ENCODE results near the gene ADGRD1.

Gene ADGRD1

DNA sequence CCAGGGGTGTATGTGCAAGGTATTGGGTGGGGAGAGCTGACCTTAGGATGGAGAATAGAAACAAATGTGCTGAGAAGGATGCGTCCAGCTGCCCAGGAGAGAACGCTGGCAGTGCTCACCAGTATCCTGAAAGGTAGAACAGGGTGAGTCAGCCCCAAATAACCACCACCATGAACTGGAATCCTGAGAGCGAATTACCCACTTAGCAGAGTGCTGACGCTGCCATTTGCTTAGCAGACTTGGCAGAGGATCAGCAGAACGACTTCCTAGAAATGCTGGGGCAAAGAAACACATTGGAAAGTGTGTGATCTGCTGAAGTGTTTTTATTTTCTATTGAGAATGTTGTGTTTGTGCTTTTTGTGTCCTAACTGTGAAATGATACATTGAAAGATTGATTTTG, 213.6 kb downstream of the ADGRD1 start:
- H3K4me1 ChIP-seq (ENCODE audit: control insufficient read depth, insufficient read depth, low read length): peaks cover 9% of the 10 kb centered on the region

DNA sequence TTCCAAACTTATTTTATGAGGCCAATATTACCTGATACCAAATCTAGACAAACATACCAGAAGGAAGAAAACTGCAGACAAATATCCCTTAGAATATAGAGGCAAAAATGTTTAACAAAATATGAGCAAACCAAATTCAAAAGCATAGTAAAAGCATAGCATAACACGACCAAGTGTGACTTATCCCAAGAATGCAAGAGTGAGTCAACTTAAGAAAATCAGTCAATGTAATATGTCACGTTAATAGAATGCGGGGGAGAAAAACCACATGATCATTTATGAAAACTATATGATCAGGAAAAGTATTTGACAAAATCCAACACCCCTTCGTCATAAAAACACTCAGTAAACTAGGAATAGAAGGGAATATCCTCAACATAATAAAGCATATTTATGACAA, 217.3 kb downstream of the ADGRD1 start:
- Histone ChIP-seq H3K36me3 (ENCODE audit: control insufficient read depth, insufficient read depth, low read length, severe bottlenecking) (no peaks in the 10 kb centered on the region), H3K27me3 (replicated peaks; ENCODE audit: control insufficient read depth, insufficient read depth, low read length) (peaks cover 15% of the 10 kb centered on the region), H3K9ac (ENCODE audit: low read length) (no peak overlapping the region), H3K4me1 (ENCODE audit: control insufficient read depth, insufficient read depth, low read length) (peaks cover 9% of the 10 kb centered on the region), H3K4me3 (ENCODE audit: low read length) (no peak overlapping the region), H3K9me3 (ENCODE audit: control insufficient read depth, low read length) (peaks cover 8% of the 10 kb centered on the region)
- no peak for DNase-seq (ENCODE audit: low read depth)

More for the DNA sequence above, 213.6 kb downstream of the ADGRD1 start:
- no peak for DNase-seq (ENCODE audit: low read depth)
- Histone ChIP-seq H3K27me3 (replicated peaks; ENCODE audit: control insufficient read depth, insufficient read depth, low read length) (peaks cover 24% of the 10 kb centered on the region), H3K36me3 (ENCODE audit: control insufficient read depth, insufficient read depth, low read length, severe bottlenecking) (no peaks in the 10 kb centered on the region), H3K9ac (ENCODE audit: low read length) (no peak overlapping the region), H3K9me3 (ENCODE audit: control insufficient read depth, low read length) (peaks cover 3% of the 10 kb centered on the region), H3K4me3 (ENCODE audit: low read length) (no peak overlapping the region)

DNA sequence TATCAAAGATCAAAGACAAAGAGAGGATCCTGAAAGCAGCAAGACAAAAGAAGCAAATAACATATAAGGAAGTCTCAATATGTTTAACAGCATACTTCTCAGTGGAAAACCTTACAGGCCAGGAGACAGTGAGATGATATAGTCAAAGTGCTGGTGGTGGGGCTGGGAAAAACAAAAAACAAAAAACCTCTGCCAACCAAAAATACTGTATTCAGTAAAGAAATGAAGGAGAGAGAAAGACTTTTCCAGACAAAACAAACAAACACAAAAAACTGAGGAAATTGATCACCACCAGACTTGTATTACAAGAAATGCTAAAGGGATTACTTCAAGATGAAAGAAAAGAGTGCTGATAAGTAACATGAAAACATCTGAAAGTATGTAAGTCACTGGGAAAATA, 221.2 kb downstream of the ADGRD1 start:
- no peaks in the 10 kb centered on the region for H3K27me3 ChIP-seq (replicated peaks; ENCODE audit: control insufficient read depth, insufficient read depth, low read length)
- no peaks in the 10 kb centered on the region for H3K36me3 ChIP-seq (ENCODE audit: control insufficient read depth, insufficient read depth, low read length, severe bottlenecking)
- peaks cover 8% of the 10 kb centered on the region for H3K9me3 ChIP-seq (ENCODE audit: control insufficient read depth, low read length)
- DNase-seq (ENCODE audit: low read depth): no peak
- peaks cover 3% of the 10 kb centered on the region for H3K4me1 ChIP-seq (ENCODE audit: control insufficient read depth, insufficient read depth, low read length)
- H3K9ac ChIP-seq (ENCODE audit: low read length): no peak overlapping the region
- no peak overlapping the region for H3K4me3 ChIP-seq (ENCODE audit: low read length)

DNA sequence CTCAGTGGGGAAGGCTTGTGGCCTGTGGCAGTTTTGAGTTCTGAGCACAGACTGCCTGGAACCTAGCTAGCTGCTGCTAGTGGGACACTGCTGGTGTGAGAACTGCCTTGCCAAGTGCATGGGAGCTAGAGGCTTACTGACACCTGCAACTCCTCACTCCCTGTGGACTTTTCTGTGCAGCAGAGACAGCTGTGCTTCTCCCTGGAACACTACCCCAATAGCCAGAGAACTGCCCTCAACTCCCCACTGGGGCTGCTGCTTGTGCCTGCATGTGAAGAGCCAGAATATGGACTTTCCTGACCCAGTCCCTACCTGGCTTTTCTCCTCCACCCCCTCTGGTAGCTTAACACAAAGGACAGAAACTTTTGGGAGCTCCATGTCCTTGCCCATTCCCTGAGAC, 222.6 kb downstream of the ADGRD1 start:
- DNase-seq (ENCODE audit: low read depth): no peak
- H3K9ac ChIP-seq (ENCODE audit: low read length): no peak overlapping the region
- no peak overlapping the region for H3K4me3 ChIP-seq (ENCODE audit: low read length)

DNA sequence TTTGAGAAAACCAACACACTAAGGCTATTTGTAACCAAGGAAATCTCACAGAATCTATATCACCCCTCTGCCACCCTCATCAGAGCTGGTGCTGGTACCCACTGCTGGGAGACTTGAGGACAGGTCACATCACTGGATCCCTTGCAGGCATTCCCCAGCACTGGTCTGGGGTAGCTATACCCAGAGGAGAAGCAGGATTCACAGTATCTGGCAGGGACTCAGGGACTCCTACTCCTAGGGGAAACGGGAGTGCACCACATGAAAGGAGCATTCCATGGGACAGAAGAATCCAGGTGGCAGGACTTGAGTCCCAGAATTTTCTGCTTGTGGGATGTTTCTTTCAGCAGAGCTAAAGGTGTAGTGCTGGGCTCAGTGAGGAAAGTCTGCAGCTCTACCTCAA, 223.2 kb downstream of the ADGRD1 start:
- Histone ChIP-seq H3K36me3 (ENCODE audit: control insufficient read depth, insufficient read depth, low read length, severe bottlenecking) (no peaks in the 10 kb centered on the region), H3K4me3 (ENCODE audit: low read length) (no peak overlapping the region), H3K4me1 (ENCODE audit: control insufficient read depth, insufficient read depth, low read length) (no peaks in the 10 kb centered on the region), H3K27me3 (replicated peaks; ENCODE audit: control insufficient read depth, insufficient read depth, low read length) (no peaks in the 10 kb centered on the region), H3K9me3 (ENCODE audit: control insufficient read depth, low read length) (peaks cover 8% of the 10 kb centered on the region), H3K9ac (ENCODE audit: low read length) (no peak overlapping the region)
- DNase-seq (ENCODE audit: low read depth): no peak

More for the DNA sequence above, 222.6 kb downstream of the ADGRD1 start:
- Histone ChIP-seq H3K27me3 (replicated peaks; ENCODE audit: control insufficient read depth, insufficient read depth, low read length) (no peaks in the 10 kb centered on the region), H3K4me1 (ENCODE audit: control insufficient read depth, insufficient read depth, low read length) (no peaks in the 10 kb centered on the region), H3K9me3 (ENCODE audit: control insufficient read depth, low read length) (peaks cover 8% of the 10 kb centered on the region), H3K36me3 (ENCODE audit: control insufficient read depth, insufficient read depth, low read length, severe bottlenecking) (no peaks in the 10 kb centered on the region)

DNA sequence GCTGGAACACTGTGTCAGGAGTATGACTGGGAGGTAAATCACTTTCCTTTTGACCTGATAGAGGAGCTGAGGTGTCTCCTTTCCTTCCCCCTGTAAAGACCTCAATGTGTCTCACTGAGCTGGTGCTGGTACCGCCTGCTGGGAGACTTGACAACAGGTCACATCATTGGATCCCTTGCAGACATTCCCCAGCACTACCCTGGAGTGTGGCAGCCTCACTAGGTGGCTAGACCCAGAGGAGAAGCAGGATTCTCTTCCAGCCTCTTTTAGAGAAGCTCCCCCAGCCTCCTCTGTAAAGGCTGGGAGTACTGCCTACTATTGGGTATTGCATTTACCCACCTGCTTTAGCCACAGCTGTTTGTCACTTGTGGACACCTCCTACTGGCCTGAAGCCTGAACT, 223.9 kb downstream of the ADGRD1 start:
- H3K27me3 ChIP-seq (replicated peaks; ENCODE audit: control insufficient read depth, insufficient read depth, low read length): no peaks in the 10 kb centered on the region
- peaks cover 8% of the 10 kb centered on the region for H3K9me3 ChIP-seq (ENCODE audit: control insufficient read depth, low read length)
- H3K36me3 ChIP-seq (ENCODE audit: control insufficient read depth, insufficient read depth, low read length, severe bottlenecking): no peaks in the 10 kb centered on the region
- H3K4me1 ChIP-seq (ENCODE audit: control insufficient read depth, insufficient read depth, low read length): no peaks in the 10 kb centered on the region
- no peak overlapping the region for H3K9ac ChIP-seq (ENCODE audit: low read length)
- DNase-seq (ENCODE audit: low read depth): no peak
- H3K4me3 ChIP-seq (ENCODE audit: low read length): no peak overlapping the region

DNA sequence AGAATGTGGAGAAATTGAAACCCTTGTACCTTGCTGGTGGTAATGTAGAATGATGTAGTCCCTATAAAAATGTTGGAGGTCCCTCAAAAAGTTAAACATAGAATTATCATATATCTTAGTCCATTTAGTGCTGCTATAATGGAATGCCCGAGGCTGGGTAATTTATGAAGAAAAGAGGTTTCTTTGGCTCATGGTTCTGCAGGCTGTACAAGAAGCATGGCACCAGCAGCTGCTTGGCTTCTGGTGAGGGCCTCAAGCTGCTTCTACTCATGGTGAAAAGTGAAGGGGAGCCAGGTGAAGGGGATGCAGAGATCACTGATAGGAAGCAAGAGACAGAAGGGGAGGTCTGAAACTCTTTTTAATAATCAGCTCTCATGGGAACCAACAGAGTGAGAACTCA, 233.9 kb downstream of the ADGRD1 start:
- no peak overlapping the region for H3K4me3 ChIP-seq (ENCODE audit: low read length)

DNA sequence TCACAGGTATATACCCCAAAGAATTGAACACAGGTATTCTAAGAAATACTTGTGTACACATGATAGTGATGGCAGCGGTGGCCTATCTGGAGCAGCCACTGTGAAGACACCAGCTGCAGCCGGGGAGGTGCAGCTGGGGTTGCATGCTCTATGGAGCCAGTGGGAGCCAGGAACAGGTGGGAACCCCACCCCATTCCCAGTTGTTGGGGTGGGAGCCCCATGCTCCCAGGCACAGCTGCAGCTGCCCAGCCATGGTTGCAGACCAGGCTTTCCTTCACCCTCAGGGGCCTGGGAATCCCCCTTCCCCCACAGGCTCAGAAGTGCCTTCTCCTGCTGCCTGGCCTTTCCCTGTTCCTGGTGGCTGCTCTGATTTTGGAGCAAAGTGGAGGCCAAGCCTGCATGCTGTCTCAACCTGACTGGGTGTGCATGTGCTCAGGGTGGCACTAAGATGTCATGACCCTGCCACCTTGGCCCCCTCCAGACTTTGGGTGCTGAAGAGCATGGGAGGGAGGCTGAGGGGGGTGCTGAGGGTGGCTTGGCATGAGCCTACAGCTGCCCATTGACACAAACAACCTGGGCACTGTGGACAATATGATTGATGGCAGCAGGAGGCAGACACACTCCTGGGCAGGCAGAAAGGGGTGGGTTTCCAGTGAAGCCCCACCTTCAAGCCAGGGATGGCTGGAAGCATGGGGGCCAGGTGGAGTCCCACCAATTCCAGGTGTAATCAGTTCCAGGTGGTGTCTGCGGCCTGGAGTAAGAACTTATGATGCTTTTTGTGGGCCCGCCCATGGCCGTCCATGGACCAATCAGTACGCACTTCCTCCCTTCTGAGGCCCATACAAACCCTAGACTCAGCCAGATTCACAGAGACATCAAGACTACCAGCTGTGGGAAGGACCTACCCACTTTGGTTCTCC, 234.7 kb downstream of the ADGRD1 start:
- H3K4me1 ChIP-seq (ENCODE audit: control insufficient read depth, insufficient read depth, low read length): no peaks in the 10 kb centered on the region
- H3K9ac ChIP-seq (ENCODE audit: low read length): no peak overlapping the region
- DNase-seq (ENCODE audit: low read depth): no peak
- no peaks in the 10 kb centered on the region for H3K36me3 ChIP-seq (ENCODE audit: control insufficient read depth, insufficient read depth, low read length, severe bottlenecking)
- no peaks in the 10 kb centered on the region for H3K27me3 ChIP-seq (replicated peaks; ENCODE audit: control insufficient read depth, insufficient read depth, low read length)
- peaks cover 5% of the 10 kb centered on the region for H3K9me3 ChIP-seq (ENCODE audit: control insufficient read depth, low read length)
- H3K4me3 ChIP-seq (ENCODE audit: low read length): no peak overlapping the region

More for the DNA sequence above, 233.9 kb downstream of the ADGRD1 start:
- peaks cover 5% of the 10 kb centered on the region for H3K9me3 ChIP-seq (ENCODE audit: control insufficient read depth, low read length)
- H3K4me1 ChIP-seq (ENCODE audit: control insufficient read depth, insufficient read depth, low read length): no peaks in the 10 kb centered on the region
- no peak overlapping the region for H3K9ac ChIP-seq (ENCODE audit: low read length)
- no peaks in the 10 kb centered on the region for H3K27me3 ChIP-seq (replicated peaks; ENCODE audit: control insufficient read depth, insufficient read depth, low read length)
- H3K36me3 ChIP-seq (ENCODE audit: control insufficient read depth, insufficient read depth, low read length, severe bottlenecking): no peaks in the 10 kb centered on the region
- DNase-seq (ENCODE audit: low read depth): no peak

DNA sequence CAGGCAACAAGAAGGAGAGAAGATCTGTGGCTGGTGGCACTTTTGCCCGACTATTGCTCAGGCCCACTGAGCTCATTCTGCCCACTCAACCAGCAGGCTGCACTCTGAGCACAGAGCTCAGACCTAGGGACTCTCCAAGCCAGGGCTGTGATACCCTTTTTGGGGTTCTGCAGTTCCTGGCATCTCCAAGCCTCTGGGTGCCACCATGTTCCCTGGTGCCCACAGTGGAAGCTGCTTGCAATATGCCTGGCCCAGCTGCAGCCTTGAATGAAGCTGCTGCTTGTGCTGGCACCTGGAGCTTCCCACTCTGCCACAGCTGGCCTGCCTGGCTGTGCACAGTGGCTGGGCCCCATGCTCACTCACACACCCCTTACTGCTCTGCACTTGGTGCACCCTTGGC, 236.1 kb downstream of the ADGRD1 start:
- no peak overlapping the region for H3K4me3 ChIP-seq (ENCODE audit: low read length)
- H3K4me1 ChIP-seq (ENCODE audit: control insufficient read depth, insufficient read depth, low read length): no peaks in the 10 kb centered on the region
- H3K9me3 ChIP-seq (ENCODE audit: control insufficient read depth, low read length): no peaks in the 10 kb centered on the region
- no peaks in the 10 kb centered on the region for H3K36me3 ChIP-seq (ENCODE audit: control insufficient read depth, insufficient read depth, low read length, severe bottlenecking)
- DNase-seq (ENCODE audit: low read depth): no peak
- H3K9ac ChIP-seq (ENCODE audit: low read length): no peak overlapping the region
- H3K27me3 ChIP-seq (replicated peaks; ENCODE audit: control insufficient read depth, insufficient read depth, low read length): no peaks in the 10 kb centered on the region

DNA sequence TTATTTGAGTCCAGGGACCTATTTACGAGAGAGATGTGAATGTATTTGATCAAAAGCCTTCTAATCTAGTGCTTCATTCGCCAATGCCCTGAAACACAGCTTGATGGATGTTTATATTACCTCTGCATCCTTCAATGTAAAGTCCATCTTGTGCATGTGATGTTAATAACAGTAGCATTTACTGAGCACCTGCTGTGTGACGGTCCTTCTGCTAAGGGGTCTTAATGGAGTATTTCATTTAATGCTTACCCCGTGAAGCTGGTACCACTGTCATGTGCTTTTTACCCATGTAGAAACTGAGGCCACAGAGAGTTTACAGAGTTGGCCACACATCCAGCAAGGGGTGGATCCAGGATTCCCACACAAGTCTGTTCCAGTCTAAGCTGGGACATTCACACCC, 237.3 kb downstream of the ADGRD1 start:
- H3K4me3 ChIP-seq (ENCODE audit: low read length): no peak overlapping the region
- no peaks in the 10 kb centered on the region for H3K9me3 ChIP-seq (ENCODE audit: control insufficient read depth, low read length)
- H3K9ac ChIP-seq (ENCODE audit: low read length): no peak overlapping the region
- H3K4me1 ChIP-seq (ENCODE audit: control insufficient read depth, insufficient read depth, low read length): no peaks in the 10 kb centered on the region
- H3K27me3 ChIP-seq (replicated peaks; ENCODE audit: control insufficient read depth, insufficient read depth, low read length): no peaks in the 10 kb centered on the region
- H3K36me3 ChIP-seq (ENCODE audit: control insufficient read depth, insufficient read depth, low read length, severe bottlenecking): no peaks in the 10 kb centered on the region
- DNase-seq (ENCODE audit: low read depth): no peak
